ENCODE measurements around the gene ROR2. TPM values are rescaled to one million over a fixed set of nuclear protein-coding genes. Genes with fewer than 3 reads are reported as not detected.

Gene ROR2
- total and polyA plus RNA-seq, 10 donors, result 0.65 to 15.6 (median 6.0) TPM

DNA sequence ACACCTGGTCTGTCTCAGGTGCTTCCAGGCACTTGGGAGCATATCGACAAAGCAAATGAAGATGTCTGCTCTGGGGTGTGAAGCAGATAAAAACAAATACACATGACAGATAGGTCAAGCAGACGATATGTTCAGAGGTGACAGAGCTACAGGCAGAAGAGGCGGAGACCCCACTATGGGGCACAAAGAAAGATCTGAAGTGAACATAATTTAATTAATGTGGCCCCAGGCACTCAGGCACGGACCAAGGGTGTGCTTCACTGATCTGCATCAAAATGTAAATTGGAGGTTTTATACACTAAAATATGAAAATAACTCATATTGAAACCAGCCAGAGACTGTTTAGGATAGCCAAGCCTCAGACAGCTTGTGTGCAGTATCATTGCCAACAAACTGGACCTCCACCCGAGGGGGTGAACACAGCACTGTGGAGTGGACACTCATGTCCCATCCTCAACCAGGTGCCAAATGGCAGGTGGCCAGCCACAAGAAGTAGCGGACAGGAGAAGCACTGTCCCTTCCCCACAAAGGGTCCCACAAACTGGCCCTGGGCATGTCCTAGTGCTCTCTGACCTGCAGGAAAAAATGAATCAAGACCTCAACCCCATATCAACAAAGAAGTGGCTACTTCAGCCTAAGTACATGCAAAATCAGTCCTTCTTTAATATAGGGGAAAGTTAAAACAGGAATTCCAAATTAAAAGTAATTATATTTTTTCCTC is 29.2 kb downstream of the ROR2 start:
- H3K4me3 ChIP-seq, result no peak overlapping the region
- intact Hi-C loops (cut with DNase I; ENCODE audit: low total_unique reads), result no loop called here
- no peaks in the 10 kb centered on the region for H3K36me3 ChIP-seq
- peaks cover 0 to 35% (median 0%) of the 10 kb centered on the region in 7 donors for H3K27me3 ChIP-seq (replicated peaks in 1 of 7)
- TF ChIP-seq, protein P1, sequence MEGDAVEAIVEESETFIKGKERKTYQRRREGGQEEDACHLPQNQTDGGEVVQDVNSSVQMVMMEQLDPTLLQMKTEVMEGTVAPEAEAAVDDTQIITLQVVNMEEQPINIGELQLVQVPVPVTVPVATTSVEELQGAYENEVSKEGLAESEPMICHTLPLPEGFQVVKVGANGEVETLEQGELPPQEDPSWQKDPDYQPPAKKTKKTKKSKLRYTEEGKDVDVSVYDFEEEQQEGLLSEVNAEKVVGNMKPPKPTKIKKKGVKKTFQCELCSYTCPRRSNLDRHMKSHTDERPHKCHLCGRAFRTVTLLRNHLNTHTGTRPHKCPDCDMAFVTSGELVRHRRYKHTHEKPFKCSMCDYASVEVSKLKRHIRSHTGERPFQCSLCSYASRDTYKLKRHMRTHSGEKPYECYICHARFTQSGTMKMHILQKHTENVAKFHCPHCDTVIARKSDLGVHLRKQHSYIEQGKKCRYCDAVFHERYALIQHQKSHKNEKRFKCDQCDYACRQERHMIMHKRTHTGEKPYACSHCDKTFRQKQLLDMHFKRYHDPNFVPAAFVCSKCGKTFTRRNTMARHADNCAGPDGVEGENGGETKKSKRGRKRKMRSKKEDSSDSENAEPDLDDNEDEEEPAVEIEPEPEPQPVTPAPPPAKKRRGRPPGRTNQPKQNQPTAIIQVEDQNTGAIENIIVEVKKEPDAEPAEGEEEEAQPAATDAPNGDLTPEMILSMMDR (IDR thresholded peaks at IDR 0.05 in 8 of 11, conservative IDR thresholded peaks at IDR 0.05 in 3 of 11), result no peak
- TF ChIP-seq POLR2A (IDR thresholded peaks at IDR 0.05) (no peak), POLR2AphosphoS5 (IDR thresholded peaks at IDR 0.05) (no peak)
- no peaks in the 10 kb centered on the region for H3K4me1 ChIP-seq
- DNase-seq, result no peak
- H3K9me3 ChIP-seq, result no peaks in the 10 kb centered on the region
- 61 to 73% (median 69%) methylated on average over 6 of the region's 6 CpGs for WGBS, 5 donors
- H3K27ac ChIP-seq, result no peak overlapping the region

DNA sequence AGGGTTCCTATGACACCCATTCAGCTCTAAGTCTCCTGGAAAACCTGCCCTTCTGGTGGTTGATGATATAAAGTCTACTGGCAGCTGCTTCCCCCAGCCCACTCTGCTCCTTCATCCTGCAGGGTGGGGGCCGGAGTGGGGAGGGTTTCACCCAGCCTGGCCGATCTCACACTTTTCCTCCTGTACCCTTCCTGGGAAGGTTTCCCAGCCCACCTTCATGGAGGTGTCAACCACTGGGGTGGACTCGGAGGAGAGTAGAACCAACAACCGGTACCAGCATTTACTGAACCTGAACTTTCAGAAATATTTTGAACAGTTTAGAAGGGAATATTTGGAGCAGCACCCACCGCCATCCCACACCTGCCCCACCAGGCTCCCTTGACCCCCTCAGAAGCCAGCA is 30.4 kb downstream of the ROR2 start:
- 87 to 98% (median 93%) methylated on average over 5 of the region's 5 CpGs for WGBS, 5 donors
- H3K36me3 ChIP-seq, result no peaks in the 10 kb centered on the region
- intact Hi-C loops (cut with DNase I; ENCODE audit: low total_unique reads), result no loop called here
- no peak overlapping the region for H3K27ac ChIP-seq
- peaks cover 0 to 36% (median 0%) of the 10 kb centered on the region in 7 donors for H3K27me3 ChIP-seq (replicated peaks in 1 of 7)
- H3K9me3 ChIP-seq, result no peaks in the 10 kb centered on the region
- no peak overlapping the region for H3K4me3 ChIP-seq
- TF ChIP-seq POLR2AphosphoS5 (IDR thresholded peaks at IDR 0.05), result no peak
- TF ChIP-seq, protein P1 (IDR thresholded peaks at IDR 0.05 in 8 of 11, conservative IDR thresholded peaks at IDR 0.05 in 3 of 11), result no peak
- no peak for TF ChIP-seq POLR2A (IDR thresholded peaks at IDR 0.05)
- H3K4me1 ChIP-seq, result no peaks in the 10 kb centered on the region
- DNase-seq, result no peak

DNA sequence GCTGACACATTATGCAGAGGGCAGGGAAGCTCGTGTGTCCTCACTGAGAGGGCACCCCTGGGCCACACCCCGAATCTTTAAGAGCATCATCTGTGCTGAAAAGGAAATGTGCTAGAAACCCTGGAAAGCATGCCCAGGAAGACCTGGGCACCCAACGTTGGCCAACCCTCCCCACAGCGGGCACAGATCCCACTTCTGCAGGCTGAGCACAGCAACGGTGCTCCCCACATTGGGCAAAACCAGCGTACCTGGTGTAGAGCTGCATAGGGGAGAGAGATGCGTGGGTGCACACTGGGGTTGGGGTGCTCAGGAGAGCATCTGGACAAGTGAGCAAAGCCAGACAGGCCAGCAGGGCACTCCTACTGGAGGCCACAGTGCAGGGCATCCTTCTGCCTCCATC is 32.6 kb downstream of the ROR2 start:
- DNase-seq, result no peak
- Histone ChIP-seq H3K4me1 (no peaks in the 10 kb centered on the region), H3K27ac (no peak overlapping the region), H3K4me3 (no peak overlapping the region), H3K36me3 (no peaks in the 10 kb centered on the region), H3K9me3 (no peaks in the 10 kb centered on the region), H3K27me3 (replicated peaks in 1 of 7) (peaks cover 0 to 28% (median 0%) of the 10 kb centered on the region in 7 donors)
- intact Hi-C loops (cut with DNase I; ENCODE audit: low total_unique reads), result no loop called here
- TF ChIP-seq POLR2AphosphoS5 (IDR thresholded peaks at IDR 0.05), result no peak
- TF ChIP-seq, protein P1 (IDR thresholded peaks at IDR 0.05 in 8 of 11, conservative IDR thresholded peaks at IDR 0.05 in 3 of 11), result no peak
- no peak for TF ChIP-seq POLR2A (IDR thresholded peaks at IDR 0.05)
- 69 to 86% (median 84%) methylated on average over 7 of the region's 7 CpGs for WGBS, 5 donors

DNA sequence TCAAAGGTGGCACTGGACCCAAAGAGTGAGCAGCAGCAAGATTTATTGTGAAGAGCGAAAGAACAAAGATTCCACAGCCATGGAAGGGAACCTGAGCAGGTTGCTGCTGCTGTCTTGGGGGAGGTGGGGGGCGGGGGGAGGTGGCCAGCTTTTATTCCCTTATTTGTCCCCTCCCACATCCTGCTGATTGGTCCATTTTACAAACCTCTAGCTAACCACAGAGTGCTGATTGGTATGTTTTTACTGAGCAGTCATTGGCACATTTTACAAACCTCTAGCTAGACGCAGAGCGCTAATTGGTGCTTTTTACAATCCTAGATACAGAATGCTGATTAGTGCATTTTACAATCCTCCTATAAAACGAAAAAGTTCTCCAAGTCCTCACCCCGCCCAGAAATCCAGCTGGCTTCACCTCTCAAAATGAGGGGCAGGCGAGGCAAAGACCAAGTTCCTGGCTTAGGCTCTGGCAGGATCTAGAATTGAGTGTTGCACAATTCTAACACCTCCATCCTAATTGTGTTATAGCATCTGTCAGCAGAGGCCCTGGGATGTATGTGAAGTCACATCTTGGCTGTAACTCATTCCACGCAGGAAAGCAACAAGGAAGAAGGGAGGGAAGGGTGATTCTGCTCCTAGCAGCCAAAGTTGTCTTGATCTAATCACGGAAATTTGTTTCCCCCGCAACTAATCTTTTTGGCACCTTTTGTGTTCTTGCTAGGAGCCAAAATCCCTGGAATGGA is 34.3 kb downstream of the ROR2 start:
- WGBS, 5 donors, result 80 to 88% (median 86%) methylated on average over 10 of the region's 10 CpGs
- intact Hi-C loops (cut with DNase I; ENCODE audit: low total_unique reads), result no loop called here

More for the DNA sequence above, 34.3 kb downstream of the ROR2 start:
- Histone ChIP-seq H3K4me3 (no peak overlapping the region), H3K27ac (no peak overlapping the region), H3K27me3 (replicated peaks in 1 of 7) (peaks cover 0 to 24% (median 0%) of the 10 kb centered on the region in 7 donors), H3K9me3 (no peaks in the 10 kb centered on the region), H3K36me3 (no peaks in the 10 kb centered on the region), H3K4me1 (no peaks in the 10 kb centered on the region)
- TF ChIP-seq, protein P1 (IDR thresholded peaks at IDR 0.05 in 8 of 11, conservative IDR thresholded peaks at IDR 0.05 in 3 of 11), result no peak
- TF ChIP-seq POLR2AphosphoS5 (IDR thresholded peaks at IDR 0.05), result no peak
- no peak for TF ChIP-seq POLR2A (IDR thresholded peaks at IDR 0.05)
- no peak for DNase-seq
